ENCODE data around the gene MFSD12.

Gene MFSD12

GRCh38 chr19:3557461-3558248, at the start of gene MFSD12:
Gene MFSD12, minus strand, starts transcription at chr19:3557586. Its CDS starts 183 bp downstream, at chr19:3557403.
- no peak for TF ChIP-seq CTCF (conservative IDR thresholded peaks at IDR 0.05; ENCODE audit: low read depth, low read length)
- DNase-seq (ENCODE audit: low read depth) = peak; percentile 83

DNA sequence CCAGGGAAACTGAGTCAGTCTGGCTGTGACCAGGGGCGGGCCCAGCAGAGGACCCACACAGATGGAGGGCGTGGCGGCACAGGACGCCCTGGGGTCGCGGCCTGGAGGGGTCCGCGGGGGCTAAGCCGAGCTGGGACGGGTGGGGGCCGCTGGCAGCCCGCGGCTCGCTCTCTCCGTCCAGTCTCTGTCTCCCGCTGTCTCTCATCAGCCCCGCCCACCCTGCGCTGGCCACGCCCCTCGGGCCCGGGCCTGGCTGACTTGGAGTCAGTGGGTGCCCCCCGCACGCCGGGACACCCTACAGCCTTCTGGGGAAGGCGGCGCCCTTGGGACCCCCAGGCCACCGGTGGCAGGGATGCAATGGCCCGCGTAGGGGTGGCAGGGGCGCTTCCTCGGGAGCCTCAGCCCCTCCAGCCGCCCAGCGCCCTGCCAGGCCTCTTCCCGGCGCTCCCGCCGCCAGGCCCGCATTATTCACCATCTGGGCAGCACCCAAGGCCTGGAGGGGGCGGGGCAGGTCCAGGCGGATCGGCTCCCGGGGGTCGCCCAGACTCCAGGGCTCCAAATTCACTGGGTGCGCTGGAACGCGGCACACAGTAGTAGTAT, 49.4 kb upstream of the MFSD12 start, which contains the start of gene TBXA2R:
Gene TBXA2R, minus strand, starts transcription at position 186 of the 600 bp plus-strand sequence. CDS start 6,241 bp downstream, outside the sequence.
- DNase-seq (ENCODE audit: low read depth) = no peak
- TF ChIP-seq CTCF (conservative IDR thresholded peaks at IDR 0.05; ENCODE audit: low read depth, low read length) = no peak
- peak within 1 kb of the TSS; percentile 44 for H3K4me3 ChIP-seq (ENCODE audit: low read length)

More at GRCh38 chr19:3557461-3558248, at the start of gene MFSD12:
- peak within 1 kb of the TSS; percentile 74 for H3K4me3 ChIP-seq (ENCODE audit: low read length)

DNA sequence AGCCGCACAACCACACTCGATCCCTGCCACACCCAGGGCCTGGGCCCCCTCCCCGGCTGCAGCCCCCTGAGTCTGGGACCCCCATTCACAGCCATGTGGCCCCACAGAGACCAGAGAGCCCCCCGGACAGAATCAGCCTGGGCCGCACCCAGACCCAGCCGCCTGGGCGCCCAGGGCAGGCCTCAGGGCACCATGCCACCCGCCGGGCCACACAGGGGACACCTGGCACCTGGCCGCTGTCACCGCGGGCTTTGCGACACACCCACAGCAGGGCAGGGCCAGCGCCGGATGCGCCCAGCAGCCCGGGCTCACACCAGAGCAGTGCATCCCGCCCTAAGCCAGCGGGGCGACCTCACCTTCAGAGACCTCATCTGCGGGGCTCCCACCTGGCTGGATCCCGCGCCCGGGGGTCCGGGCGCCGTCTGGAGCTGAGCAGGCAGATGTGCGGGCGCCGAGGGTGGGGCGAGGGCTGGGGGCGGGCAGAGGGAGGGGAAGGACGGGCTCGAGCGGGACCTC, 48.8 kb upstream of the MFSD12 start:
- peak overlapping the region; percentile 44 for H3K4me3 ChIP-seq (ENCODE audit: low read length)
- no peak for TF ChIP-seq CTCF (conservative IDR thresholded peaks at IDR 0.05; ENCODE audit: low read depth, low read length)
- DNase-seq (ENCODE audit: low read depth) = no peak

- DNase-seq (ENCODE audit: low read depth) = no peak
- TF ChIP-seq CTCF (conservative IDR thresholded peaks at IDR 0.05; ENCODE audit: low read depth, low read length) = no peak
- H3K4me3 ChIP-seq (ENCODE audit: low read length) = no peak overlapping the region
Observed at GRCh38 chr19:3605770-3606169, 48.4 kb upstream of the MFSD12 start.

GRCh38 chr19:3605361-3605760, 48.0 kb upstream of the MFSD12 start:
- TF ChIP-seq CTCF (conservative IDR thresholded peaks at IDR 0.05; ENCODE audit: low read depth, low read length) = no peak

GRCh38 chr19:3604987-3605343, 47.6 kb upstream of the MFSD12 start:
- no peak overlapping the region for H3K4me3 ChIP-seq (ENCODE audit: low read length)
- no peak for DNase-seq (ENCODE audit: low read depth)
- no peak for TF ChIP-seq CTCF (conservative IDR thresholded peaks at IDR 0.05; ENCODE audit: low read depth, low read length)

More at GRCh38 chr19:3605361-3605760, 48.0 kb upstream of the MFSD12 start:
- DNase-seq (ENCODE audit: low read depth) = no peak
- no peak overlapping the region for H3K4me3 ChIP-seq (ENCODE audit: low read length)

Measured in retinal pigment epithelial cell (primary cell).